T-helper 17 cell (primary cell): ENCODE results near the gene WEE1. TPM values are rescaled to one million over a fixed set of nuclear protein-coding genes. Genes with fewer than 3 reads are reported as not detected.
A peak's percentile ranks its signal among the peaks of the same experiment; 100 is the strongest.
"Not testable (repeated sequence)": the region's sequence is repeated elsewhere in the genome, so short reads cannot be mapped to it uniquely, and the experiment has no call there.

Experiments used
- ATAC-seq: fragments of 150-1000 bp; cut with Tn5 transposase; 2 replicates; pipeline ENCODE4 v1.10.0; 2021; ENCODE audit warnings: mild to moderate bottlenecking, moderate library complexity
- DNase-seq, 3 donors: peaks; one replicate each; pipeline versions ENCODE4 v3.0.0 to v3.0.0-alpha.2; 2020 to 2021
- H3K9me3 ChIP-seq: one replicate; pipeline ENCODE4 v1.7.0; 2013; ENCODE audit warnings: low read length, mild to moderate bottlenecking; ENCODE audit not compliant: control insufficient read depth, poor library complexity, severe bottlenecking
- H3K27ac Mint-ChIP-seq: one replicate; pipeline ENCODE4 v1.8.0; 2022; ENCODE audit warnings: mild to moderate bottlenecking, moderate library complexity, mixed read lengths
- H3K27me3 Mint-ChIP-seq: one replicate; pipeline ENCODE4 v1.8.0; 2022; ENCODE audit warnings: mixed read lengths
- H3K36me3 Mint-ChIP-seq: one replicate; pipeline ENCODE4 v1.8.0; 2022; ENCODE audit warnings: low read depth, mixed read lengths
- H3K4me1 Mint-ChIP-seq: one replicate; pipeline ENCODE4 v1.8.0; 2022; ENCODE audit warnings: mild to moderate bottlenecking, mixed read lengths
- H3K4me3 Mint-ChIP-seq: one replicate; pipeline ENCODE4 v1.8.0; 2022; ENCODE audit warnings: mild to moderate bottlenecking, moderate library complexity, mixed read lengths
- total RNA-seq, 4 donors: library from RNA in 2 of 4; stranded (reverse) in 2 of 4; gene quantifications; one replicate each; pipeline ENCODE4 v1.2.3 and lab custom pipeline; 2022 to 2026

Gene WEE1
- total RNA-seq, 2 donors from 2014 or later: 20.8 to 24.9 TPM

DNA sequence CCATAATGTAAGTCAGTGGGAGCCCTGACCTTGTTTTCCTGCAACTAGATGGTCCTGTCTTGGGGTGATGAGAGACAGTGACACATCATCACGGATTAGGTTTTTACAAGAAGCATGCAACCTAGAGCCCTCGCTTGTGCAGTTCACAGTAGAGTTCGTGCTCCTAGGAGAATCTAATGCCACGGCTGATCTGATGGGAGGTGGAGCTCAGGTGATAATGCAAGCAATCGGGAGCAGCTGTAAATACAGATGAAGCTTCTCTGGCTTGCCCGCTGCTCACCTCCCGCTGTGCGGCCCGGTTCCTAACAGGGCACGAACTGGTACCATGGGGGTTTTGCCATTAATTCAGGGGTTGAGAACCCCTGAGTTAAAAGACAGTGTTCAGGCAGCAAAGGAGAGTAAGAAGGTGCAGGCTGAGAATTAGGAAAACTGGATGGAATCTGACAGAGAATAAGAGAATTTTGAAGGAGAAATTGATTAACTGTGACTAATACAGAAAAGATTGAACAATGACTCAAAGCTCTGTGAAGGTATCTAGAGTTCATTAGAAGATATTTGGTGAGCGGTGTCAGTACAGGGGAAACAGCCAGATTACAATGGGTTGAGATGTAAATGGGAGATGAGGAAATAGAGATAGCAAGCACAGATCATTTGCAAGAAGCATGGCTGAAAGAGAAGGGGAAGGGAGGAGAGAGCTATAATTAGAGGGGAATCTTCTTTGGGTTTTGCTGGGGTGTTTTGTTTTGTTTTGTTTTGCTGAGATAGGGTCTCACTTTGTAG, 21.0 kb downstream of the WEE1 start:
- ATAC-seq (no peak), DNase-seq (no peak)
- H3K4me3 Mint-ChIP-seq: no peak overlapping the region
- H3K36me3 Mint-ChIP-seq: peaks cover 4% of the 10 kb centered on the region
- no peak overlapping the region for H3K27ac Mint-ChIP-seq
- H3K4me1 Mint-ChIP-seq: peaks cover 5% of the 10 kb centered on the region
- no peaks in the 10 kb centered on the region for H3K9me3 ChIP-seq
- no peaks in the 10 kb centered on the region for H3K27me3 Mint-ChIP-seq

DNA sequence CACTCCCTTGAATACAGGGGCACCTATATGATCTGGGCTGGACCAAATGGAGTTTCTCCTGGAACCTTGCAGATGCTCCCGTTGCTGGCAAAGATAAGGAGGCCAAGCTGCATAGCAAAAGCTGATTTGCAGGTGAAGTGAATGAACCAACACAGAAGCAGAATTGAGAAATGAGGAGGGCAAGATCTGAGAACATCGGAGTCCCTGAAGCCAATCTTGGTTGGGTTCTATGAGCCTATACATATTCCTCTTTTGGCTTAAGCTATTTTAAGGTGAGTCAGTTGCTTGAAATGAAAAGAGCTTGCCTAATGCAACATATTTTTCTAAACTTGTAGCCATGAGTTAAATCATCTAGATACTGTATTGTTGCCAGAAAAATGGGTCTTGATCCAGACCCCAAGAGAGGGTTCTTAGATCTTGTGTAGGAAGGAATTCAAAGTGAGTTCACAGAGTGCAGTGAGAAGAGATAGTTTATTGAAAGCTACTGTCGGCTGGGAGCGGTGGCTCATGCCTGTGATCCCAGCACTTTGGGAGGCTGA, 23.5 kb downstream of the WEE1 start:
- H3K9me3 ChIP-seq: no peaks in the 10 kb centered on the region
- Mint-ChIP-seq H3K36me3 (peaks cover 4% of the 10 kb centered on the region), H3K27ac (no peak overlapping the region), H3K4me3 (no peak overlapping the region), H3K27me3 (no peaks in the 10 kb centered on the region), H3K4me1 (peaks cover 20% of the 10 kb centered on the region)
- no peak for DNase-seq
- ATAC-seq: no peak

DNA sequence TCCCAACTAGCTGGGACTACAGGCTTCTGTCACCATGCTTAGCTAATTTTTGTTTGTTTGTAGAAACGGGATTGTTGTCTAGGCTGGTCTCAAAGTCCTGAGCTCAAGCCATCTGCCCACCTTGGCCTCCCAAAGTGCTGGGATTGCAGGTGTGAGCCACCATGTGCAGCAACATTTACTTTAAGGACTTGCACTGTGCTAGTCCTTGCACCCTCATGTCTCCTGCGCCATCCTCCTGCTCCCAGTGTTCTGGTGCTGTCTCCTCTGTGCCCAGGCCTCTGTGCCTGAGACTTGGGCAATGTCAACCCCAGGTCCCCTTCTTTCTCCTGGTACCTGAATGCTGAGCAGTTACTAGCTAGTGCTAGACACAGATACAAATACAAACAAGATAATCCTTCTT, 26.7 kb downstream of the WEE1 start:
- Mint-ChIP-seq H3K36me3 (no peaks in the 10 kb centered on the region), H3K4me1 (peaks cover 15% of the 10 kb centered on the region), H3K27ac (peak overlapping the region; percentile 93), H3K27me3 (no peaks in the 10 kb centered on the region), H3K4me3 (no peak overlapping the region)
- DNase-seq (no peak), ATAC-seq (no peak)
- H3K9me3 ChIP-seq: no peaks in the 10 kb centered on the region

DNA sequence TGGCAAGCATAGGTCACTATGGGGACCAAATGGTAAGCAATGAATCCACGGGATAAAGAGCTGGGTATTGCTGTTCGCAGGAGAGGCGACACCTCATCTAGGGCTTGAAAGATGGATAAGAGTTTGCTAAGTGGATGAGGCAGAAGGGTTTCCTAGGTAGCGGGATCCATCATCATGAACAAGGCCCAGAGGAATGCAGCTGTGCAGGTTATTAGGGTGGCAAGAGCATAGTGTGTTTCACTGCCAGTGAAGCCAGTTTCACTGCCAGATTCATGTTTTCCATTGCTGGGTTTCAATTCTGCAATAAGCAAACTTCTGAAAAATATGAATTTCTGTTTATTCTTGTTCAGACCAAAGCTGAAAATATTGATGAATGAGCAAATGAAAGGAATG, 27.2 kb downstream of the WEE1 start:
- Mint-ChIP-seq H3K4me1 (peaks cover 15% of the 10 kb centered on the region), H3K27ac (peak overlapping the region; percentile 93), H3K36me3 (peaks cover 2% of the 10 kb centered on the region), H3K27me3 (no peaks in the 10 kb centered on the region), H3K4me3 (peak overlapping the region; percentile 88)
- H3K9me3 ChIP-seq: no peaks in the 10 kb centered on the region
- DNase-seq (no peak), ATAC-seq (no peak)

DNA sequence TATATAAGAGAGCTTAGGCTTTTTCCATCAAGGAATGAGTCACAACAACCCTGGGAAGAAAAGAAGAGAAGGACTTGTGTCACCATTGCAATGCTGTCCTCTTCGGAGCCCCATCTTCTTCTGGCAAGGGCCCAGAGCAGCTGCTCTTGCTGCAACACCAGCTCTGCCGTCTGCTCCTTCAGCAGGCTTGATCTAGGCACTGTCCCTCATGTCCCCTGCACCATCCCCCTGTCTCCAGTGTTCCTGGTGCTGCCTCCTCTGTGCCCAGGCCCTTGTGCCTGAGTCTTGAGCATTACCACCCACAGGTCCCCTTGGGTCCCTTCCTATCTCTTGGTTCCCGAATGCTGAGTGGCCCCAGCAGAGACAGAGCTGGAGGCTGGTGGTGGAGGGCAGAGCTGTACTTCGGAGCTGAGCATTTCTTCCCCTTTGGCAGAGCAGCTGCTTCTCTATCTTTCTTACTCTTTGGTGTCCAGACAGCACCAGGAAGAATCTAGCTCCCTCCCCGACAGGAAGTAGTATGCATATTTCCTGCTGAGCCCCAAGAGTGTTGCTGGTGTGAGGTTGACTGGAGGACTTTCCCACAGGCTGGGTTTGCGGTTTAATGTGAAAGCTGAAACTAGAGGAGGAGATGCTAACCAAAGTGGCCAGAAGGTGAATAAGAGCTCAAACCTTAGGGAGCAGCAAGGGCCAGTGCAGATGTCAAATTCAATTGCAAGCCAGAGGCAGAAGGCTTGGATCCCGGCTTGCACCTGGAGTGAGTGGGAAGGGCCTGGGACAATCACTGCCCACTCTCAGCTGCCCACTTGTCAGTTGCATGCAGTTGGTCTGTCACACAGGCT, 27.8 kb downstream of the WEE1 start:
- Mint-ChIP-seq H3K4me3 (peak overlapping the region; percentile 88), H3K27ac (peak overlapping the region; percentile 93), H3K36me3 (peaks cover 4% of the 10 kb centered on the region), H3K27me3 (no peaks in the 10 kb centered on the region), H3K4me1 (peaks cover 15% of the 10 kb centered on the region)
- DNase-seq: peak in 2 of 3 donors; percentile 11 to 27
- H3K9me3 ChIP-seq: no peaks in the 10 kb centered on the region
- ATAC-seq: peak; percentile 95

DNA sequence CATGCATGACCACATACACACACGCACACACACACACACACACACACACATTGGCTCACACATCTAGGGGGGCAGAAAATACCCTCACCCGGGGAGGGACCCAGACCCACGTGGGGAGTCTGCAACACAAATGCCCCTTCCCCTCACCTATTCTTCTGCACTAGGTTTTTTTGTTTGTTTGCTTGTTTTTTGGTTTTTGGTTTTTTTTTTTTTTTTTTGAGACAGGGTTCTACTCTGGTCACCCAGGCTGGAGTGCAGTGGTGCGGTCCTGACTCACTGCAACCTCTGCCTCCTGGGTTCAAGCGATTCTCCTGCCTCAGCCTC, 28.4 kb downstream of the WEE1 start:
- no peak for DNase-seq
- no peaks in the 10 kb centered on the region for H3K27me3 Mint-ChIP-seq
- H3K4me1 Mint-ChIP-seq: peaks cover 15% of the 10 kb centered on the region
- no peaks in the 10 kb centered on the region for H3K9me3 ChIP-seq
- ATAC-seq: no peak
- H3K4me3 Mint-ChIP-seq: peak overlapping the region; percentile 88
- H3K36me3 Mint-ChIP-seq: peaks cover 4% of the 10 kb centered on the region
- peak overlapping the region; percentile 93 for H3K27ac Mint-ChIP-seq

DNA sequence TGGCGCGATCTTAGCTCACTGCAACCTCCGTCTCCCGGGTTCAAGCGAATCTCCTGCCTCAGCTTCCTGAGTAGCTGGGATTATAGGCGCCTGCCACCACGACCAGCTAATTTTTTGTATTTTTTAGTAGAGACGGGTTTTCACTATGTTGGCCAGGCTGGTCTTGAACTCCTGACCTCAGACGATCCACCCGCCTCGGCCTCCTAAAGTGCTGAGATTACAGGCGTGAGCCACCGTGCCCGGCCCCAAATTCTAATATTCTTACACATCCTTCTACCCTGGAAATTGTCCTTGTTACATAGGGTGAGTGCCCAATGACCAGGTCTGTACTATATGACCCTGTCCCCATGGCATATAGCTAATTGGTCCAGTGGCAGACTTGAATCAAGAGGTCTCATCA, 29.7 kb downstream of the WEE1 start:
- not testable (repeated sequence) for ATAC-seq, H3K27me3 Mint-ChIP-seq, DNase-seq, H3K27ac Mint-ChIP-seq, H3K4me3 Mint-ChIP-seq, H3K36me3 Mint-ChIP-seq, H3K9me3 ChIP-seq
- H3K4me1 Mint-ChIP-seq: peaks cover 15% of the 10 kb centered on the region

DNA sequence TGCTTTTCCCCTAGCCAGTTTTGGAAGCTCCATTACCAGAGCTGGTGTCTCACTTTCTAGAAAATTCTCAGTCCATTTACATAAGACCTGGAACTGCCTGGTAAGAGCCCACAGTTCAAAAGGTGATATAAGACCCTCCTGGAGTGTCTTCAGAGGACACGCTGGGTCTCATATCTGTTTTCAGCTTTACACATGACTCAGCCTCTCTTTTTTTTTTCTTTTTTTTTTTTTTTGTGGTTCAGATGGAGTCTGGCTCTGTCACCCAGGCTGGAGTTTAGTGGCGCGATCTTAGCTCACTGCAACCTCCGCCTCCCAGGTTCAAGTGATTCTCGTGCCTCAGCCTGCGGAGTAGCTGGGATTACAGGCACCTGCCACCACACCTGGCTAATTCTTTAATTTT, 30.7 kb downstream of the WEE1 start:
- Mint-ChIP-seq H3K27me3 (no peaks in the 10 kb centered on the region), H3K27ac (no peak overlapping the region), H3K36me3 (peaks cover 6% of the 10 kb centered on the region), H3K4me1 (peaks cover 15% of the 10 kb centered on the region), H3K4me3 (no peak overlapping the region)
- DNase-seq: no peak
- H3K9me3 ChIP-seq: no peaks in the 10 kb centered on the region
- no peak for ATAC-seq

DNA sequence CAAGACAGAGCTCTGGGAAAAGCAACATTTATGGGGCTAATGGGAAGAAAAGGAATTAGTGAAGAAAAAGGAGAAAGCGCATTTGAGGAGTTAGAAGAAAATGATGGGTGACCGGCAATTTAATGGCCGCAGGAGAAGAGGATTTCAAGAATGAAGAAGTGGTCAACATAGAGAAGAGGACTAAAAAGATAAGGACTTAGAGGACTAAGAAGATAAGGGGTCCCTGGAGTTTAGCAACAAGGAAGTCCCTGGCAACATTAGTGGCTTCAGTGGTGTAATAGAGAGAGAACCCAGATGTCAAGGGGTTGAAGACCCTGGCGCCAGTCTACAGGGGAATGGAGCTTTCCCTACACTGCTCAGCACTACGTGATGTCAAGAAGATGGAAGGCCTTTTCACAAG, 32.3 kb downstream of the WEE1 start:
- H3K27ac Mint-ChIP-seq: no peak overlapping the region
- H3K4me1 Mint-ChIP-seq: peaks cover 9% of the 10 kb centered on the region
- H3K36me3 Mint-ChIP-seq: peaks cover 7% of the 10 kb centered on the region

DNA sequence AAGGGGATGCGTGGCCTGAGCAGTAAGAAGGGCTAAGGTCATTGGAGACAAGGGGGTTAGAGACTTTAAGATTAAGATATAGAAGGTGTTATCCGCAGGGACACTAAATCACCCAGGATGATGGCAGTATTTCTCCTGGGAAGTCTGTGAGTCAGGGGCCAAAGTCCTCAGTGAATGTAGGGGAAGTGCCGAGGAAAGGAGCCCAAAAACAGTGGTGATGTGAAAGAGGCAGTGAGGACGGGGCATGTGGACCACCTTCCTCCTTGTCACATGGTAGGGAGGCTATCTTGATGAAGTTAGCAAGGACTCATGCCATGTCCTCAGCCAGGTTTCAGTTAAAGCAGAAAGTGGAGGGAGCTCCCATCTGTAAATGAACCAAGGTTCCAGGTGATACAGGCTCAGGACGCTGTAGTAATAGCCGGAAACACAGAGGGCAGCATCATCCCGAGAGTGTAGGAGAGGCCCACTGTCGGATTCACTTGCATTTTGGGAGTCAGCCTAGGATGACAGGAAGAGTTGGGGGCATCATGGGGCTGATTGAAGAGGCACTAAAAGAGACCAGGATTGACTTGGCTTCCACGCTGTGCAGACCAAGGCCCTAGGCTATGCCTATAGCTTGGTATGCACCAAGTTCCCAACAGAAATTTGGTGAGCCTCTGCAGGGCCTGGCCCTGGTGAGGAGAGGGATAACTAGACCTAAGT, 33.5 kb downstream of the WEE1 start:
- Mint-ChIP-seq H3K36me3 (peaks cover 7% of the 10 kb centered on the region), H3K27ac (no peak overlapping the region), H3K27me3 (no peaks in the 10 kb centered on the region), H3K4me1 (no peaks in the 10 kb centered on the region), H3K4me3 (no peak overlapping the region)
- H3K9me3 ChIP-seq: no peaks in the 10 kb centered on the region
- DNase-seq (no peak), ATAC-seq (no peak)

More for the DNA sequence above, 32.3 kb downstream of the WEE1 start:
- Mint-ChIP-seq H3K4me3 (no peak overlapping the region), H3K27me3 (no peaks in the 10 kb centered on the region)
- H3K9me3 ChIP-seq: no peaks in the 10 kb centered on the region
- no peak for ATAC-seq
- no peak for DNase-seq

DNA sequence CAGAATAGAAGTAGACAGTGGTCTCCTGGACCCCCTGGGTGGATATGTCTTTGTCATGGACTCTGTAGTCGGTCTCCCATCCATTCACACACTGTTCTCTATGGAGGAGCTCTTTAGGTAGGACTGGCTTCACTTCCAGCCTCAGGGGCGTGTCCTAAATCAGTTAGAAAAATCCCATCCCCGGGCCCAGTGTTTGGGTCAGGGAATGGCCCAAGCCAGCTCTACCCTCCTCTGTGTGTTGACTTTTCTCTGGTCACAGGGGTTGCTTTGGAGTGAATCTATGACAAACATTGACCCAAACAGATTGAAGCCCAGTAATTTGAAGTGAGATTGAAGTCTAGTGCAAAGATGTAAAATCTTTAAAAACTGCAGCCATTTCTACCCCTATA, 34.0 kb downstream of the WEE1 start:
- no peaks in the 10 kb centered on the region for H3K27me3 Mint-ChIP-seq
- peaks cover 7% of the 10 kb centered on the region for H3K36me3 Mint-ChIP-seq
- no peak overlapping the region for H3K27ac Mint-ChIP-seq
- H3K4me3 Mint-ChIP-seq: no peak overlapping the region
- no peaks in the 10 kb centered on the region for H3K9me3 ChIP-seq
- DNase-seq (no peak), ATAC-seq (no peak)
- no peaks in the 10 kb centered on the region for H3K4me1 Mint-ChIP-seq

DNA sequence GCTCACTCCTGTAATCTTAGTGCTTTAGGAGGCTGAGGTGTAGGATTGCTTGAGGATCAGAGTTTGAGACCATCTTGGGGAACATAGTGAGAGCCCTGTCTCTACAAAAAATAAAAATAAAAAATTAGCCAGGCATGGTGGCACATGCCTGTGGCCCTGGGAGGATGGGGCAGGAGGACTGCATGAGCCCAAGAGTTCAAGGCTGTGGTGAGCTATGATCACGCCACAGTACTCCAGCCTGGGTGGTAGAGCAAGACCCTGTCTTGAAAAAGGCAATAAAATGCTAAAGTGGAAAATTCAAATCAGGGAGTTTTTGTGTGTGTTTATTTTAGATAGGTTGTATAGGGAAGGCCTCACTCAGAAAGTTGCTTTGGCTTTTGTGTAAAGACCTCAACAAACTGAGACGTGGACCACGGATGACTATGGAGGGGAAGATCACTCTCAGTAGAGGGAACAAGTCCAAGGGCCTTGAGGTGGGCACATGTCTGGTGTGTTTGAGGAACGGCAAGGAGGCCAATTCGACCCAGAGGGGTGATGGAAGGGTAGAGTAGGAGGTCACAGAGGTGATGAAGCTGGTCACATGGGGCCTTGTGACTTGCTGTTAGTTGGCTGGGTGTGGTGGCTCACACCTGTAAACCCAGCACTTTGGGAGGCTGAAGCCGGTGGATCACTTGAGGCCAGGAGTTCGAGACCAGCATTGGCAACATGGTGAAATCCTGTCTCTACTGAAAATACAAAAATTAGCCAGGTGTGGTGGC, 35.7 kb downstream of the WEE1 start:
- Mint-ChIP-seq H3K27me3 (no peaks in the 10 kb centered on the region), H3K4me1 (peaks cover 9% of the 10 kb centered on the region), H3K4me3 (no peak overlapping the region), H3K36me3 (peaks cover 7% of the 10 kb centered on the region), H3K27ac (no peak overlapping the region)
- ATAC-seq: no peak
- H3K9me3 ChIP-seq: no peaks in the 10 kb centered on the region
- DNase-seq: no peak
